ENCODE measurements around the gene GFPT2. TPM values are rescaled to one million over a fixed set of nuclear protein-coding genes. Genes with fewer than 3 reads are reported as not detected.

The GFPT2 gene
- total RNA-seq: 13.6 TPM

DNA sequence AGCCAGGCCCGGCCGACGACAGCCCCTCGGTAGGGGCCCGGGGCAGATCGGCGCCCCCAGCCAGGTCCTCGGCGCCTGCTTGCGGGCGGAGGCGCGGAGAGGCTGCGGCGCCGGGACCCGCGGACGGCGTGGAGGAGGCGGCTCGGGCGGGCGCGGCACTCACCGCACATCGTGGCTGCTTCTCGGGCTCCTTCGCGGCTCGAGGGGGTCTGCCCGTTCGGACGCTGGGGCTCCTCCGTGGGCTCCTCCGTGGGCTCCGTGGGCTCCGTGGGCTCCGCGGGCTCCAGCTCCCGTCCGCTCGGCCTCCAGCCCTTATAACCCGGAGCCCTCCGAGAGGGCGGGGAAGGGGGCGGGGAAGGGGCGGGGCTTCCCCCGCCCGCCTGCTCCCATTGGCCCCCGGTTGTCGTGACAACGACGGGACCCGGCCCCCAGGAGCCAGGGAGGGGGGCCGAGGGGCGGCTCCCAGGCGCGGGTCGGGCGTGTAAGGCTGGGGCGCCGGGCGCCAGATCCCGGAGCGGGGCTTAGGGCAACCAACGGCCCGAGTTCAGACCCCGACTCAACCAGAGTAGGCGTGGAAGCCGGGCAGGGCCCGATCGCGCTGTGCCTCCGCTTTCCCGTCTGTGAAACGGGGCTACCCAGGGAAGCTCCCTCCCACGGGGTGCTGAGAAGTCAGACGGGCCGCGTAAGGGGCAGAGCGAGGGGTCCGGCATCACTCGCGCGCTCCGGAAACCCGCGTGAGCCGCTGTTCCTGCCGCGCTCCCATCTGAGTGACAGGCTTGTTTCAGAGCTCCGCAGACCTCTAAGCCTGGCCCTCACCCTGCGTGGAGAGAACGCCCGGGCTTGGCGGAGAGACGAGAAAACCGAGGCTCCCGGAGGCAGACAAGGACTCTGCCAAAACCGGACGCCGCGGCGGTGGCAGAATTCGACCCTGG is at the start of gene GFPT2:
GFPT2 (minus strand) TSS at position 289 of the 932 bp plus-strand sequence; CDS start at position 170, 119 bp downstream.
- DNase-seq: peak; percentile 92

DNA sequence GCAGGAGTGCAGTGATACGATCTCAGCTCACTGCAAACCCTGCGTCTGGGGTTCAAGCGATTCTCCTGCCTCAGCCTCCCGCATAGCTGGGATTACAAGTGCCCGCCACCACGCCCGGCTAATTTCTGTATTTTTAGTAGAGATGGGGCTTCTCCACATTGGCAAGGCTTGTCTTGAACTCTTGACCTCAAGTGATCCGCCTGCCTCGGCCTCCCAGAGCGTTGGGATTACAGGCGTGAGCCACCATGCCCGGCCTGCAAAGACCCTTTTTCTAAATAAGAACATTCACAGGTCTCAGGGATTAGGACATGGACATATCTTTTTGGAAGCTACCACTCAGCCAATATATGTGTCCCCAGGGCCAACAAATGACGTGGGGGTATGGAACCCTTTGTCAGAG is 49.6 kb upstream of the GFPT2 start:
- no peak for DNase-seq

DNA sequence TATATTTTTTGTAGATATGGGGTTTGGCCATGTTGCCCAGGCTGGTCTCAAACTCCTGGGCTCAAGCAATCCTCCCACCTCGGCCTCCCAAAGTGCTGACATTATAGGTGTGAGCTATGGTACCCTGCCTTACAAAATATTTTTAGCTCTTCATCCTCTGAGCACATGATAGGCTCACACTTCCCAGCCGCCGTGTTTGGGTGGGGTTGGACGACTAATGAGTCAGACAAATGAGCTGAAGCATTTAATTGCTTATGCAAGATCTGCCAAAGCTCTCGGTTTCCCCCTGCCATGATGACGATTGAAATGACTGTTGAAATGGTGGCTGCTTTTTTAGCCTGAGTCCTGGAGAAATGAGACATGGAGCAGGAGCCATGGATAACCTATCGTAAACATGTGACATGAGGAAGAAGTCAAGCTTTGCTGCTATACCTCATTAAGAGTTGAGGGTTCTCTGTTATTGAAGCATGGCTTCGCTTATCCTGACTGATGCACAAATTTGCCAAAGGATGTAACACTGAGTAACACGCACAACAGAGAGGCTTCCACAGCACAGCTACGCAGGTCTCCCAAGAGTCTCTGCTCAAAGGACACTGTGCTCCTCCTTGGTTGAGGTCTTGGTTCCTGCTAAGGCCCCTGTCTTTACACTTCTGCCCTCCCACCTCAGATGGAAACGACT is 48.2 kb upstream of the GFPT2 start:
- DNase-seq: no peak

DNA sequence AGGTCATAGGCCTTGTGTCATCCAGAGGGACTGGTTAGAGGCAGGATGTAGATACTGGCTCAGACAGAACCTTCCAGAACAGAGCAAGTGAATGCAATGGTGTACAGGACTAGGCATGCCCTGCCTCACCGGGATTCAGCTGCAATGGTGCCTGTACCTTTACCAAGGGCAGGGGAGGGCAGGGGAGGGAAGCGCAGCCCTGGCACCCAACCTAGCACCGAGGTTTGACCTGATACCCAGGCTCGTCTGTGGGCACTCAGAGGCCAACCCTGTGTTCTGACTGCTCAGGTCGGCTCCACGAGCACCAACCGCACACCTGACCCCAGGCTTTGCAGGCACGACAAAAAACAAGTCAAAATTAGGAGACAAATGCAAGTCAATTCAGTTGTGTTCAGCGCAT is 47.3 kb upstream of the GFPT2 start:
- DNase-seq: no peak

DNA sequence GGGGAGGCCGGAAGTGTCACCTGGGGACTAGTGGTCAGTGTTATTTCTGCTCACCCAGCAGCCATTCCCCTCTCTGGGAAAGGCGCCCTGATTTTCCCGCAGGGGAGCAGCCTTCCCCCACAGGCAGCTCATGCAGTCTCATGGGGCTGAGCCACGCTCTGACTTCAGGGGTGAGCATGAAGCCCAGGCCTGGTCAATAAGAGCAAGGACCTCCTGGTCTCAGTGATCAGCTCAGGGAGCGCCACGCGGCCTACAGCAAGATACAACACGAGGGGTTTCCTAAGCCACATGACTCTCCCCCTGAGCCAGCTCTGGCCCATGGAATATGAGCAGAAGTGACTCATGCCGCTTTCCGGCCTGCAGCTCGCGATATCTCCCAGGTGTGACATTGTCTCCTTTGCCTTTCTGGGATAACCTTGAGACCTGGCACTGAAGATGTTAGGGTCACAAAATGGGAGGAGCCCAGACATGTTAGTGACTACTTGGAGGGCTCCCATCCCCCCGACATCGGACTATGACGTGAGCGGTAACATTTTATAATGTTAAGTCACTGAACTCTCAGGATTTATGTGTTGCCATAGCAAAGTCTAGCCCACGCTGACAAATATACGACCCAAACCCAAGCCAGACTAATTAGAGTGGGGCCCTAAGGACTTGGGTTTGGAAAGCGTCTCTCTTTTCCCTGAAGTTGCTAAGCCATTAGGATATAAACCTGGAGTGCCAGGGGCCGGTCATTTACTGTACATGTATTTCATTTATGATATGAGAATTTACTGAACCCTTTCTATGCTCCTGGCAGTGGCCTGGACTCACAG is 46.5 kb upstream of the GFPT2 start:
- no peak for DNase-seq

DNA sequence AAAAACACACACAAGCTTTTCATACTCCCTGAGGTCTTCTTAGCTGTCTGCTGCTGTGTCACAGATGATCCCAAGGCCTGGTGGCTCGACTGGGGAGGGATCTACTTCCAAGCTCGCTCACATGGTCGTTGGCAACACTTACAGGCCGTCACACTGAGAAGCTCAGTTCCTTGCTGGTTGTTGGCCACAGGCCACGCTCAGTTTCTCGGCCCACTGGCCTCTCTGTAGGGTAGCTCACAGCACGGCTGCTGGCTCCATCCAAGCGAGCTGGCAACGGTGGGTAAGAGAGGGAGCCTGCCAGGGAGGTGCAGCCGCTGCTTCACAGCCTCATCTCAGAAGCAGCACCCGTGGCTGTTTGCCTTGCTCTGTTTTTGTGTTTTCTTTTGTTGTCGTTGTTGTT is 43.8 kb upstream of the GFPT2 start:
- DNase-seq: no peak

DNA sequence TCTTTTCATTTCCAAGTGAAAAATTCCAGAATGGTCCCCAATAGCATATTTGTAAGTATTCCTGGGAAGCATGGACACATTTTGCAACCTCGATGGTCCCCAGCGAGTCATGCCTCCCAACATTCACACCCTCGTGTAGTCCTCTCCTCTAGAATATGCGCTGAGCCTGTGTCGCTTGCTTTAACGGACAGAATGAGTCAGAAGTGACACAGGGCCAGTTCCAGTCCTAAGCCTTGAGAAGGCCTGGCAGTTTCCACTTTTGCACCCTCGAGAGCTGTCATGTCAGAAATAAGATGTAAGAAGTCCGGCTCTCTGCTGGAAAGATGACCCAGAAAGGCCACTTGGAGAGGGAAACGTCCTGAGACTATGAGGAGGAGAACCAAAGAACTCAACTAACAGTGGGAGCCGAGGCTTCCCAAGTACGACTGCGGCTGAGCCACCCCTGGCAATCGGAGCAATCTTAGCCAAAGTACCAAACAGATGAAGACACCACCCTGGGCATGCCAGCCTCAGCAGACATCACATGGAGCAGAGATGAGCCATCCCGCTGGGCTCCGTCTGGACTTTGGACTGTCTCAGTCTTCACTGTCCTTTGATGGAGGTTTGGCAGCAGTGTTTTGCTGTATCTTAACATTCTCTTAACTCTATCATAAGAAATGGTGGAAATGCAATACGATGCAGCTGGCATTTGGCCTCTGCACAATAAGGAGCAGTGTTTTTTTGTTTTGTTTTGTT is 42.6 kb upstream of the GFPT2 start:
- no peak for DNase-seq

DNA sequence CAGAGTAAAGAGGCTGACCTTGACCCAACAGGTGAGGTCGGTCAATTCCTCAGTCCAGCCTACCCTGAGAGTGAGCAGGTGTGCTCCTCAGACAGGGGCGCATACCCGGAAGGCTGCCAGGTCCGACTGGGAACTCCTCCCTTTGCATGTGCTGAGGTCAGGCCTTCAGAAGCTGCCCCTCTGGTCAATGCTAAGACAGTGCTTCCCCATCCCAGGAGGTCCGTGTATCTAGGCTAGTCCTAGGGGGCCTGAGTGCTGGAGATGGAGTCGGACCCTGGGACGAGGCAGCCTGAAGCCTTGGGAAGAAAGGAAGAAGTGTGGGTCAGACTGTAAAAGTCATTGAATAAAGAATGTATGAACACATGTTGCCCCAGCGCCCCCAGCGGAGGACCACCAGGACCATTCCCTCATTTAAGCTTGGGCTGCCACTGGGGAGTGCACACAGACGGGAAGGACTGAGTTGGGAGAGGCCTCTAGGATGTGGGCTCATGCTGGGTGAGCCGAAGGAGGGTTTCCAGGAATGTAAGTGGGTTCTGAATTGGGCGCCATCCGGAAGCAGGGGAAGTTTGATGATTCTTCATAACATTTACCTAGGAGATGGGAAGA is 41.0 kb upstream of the GFPT2 start:
- no peak for DNase-seq

DNA sequence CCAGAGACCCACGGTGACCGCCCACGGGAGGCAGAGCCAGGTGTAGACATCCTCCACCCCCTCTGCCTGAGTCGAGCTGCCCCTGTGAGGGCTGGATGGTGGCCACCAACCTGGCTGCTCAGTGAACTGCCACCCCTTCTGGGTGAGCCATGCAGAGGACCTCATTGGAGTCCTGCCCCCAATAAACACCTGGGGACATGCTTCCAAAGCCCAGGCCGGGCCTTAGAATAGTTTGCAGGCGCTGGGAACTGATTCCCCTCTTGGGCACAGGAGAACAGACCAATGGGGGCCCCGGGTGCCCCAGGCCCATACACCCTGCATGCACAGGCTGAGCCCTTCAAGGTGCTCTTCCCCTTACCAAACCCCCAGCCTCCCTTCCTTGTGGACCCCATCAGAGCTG is 38.1 kb upstream of the GFPT2 start:
- no peak for DNase-seq

DNA sequence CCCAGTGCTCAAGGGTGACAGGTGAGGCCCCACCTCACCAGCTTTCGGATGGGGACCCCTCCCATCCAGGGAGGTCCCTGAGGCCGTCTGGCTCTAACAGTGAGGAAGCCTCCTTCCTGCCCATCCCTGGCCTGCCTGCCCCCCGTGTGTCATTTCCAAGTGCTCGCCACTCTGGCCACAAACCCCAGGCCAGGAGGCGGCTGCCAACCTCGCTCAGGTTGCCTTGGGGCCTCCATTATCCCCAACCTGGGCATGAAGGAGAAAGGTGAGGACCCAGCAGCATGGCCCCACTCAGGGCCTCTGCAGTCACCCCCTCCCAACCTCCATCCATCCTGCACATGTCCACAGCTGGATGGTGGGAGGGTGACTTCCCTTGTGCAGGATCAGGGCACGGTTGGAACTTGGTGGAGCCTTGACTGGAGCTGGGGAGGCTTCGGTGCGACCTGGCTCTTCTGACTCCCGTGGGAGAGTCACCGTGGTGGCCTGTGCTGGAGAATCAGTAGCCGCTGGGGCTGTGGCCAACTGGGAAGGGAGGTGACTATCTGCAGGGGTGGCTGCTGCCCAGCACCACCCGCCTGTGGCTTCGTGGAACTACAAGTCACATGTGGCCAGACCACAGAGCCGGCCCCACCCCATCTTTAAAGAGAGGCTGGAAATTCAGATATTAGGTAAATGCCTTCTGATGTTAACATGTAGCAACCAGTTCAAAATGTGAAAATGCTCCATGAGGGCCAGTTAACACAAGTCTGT is 37.5 kb upstream of the GFPT2 start:
- no peak for DNase-seq

DNA sequence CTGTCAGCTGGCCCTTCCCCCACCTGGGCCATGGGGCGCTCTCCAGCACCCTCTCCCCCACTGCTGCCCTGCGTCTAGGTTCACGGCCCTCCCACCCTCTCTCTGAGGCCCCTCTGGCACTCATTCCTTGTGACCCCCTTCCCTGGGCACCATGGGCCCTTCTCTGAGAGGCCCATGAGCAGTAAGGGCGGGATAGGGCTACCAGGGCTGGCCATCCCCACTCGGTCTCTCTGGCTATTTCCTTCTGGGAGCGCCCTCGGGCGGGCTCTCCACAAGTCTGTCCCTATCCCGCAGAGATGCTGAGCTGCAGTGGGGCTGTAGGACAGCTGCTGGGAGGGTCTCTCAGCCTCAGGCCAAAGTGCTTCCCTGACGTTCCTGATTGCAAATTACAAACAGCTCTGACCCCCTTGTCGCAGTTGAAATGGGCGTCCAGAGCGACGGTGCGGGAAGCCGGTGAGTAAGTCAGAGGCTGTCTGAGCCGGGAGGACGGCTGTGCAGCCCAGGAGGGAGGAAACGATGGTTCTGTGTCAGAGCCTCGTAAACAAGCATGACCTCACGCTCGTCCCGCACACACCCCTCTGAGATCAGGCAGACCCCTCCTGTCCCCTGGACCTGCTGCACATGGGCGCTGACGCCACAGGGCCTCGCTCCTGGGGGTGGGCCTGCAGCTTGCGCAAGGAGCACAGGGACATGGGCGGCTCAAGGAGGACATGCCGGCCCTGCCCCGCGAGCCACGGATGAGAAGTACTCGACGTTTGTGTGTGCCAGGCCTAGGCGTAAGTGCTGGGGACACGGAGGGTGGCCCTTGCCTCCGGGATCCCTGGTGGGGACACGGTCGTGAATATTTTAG is 36.3 kb upstream of the GFPT2 start:
- no peak for DNase-seq

DNA sequence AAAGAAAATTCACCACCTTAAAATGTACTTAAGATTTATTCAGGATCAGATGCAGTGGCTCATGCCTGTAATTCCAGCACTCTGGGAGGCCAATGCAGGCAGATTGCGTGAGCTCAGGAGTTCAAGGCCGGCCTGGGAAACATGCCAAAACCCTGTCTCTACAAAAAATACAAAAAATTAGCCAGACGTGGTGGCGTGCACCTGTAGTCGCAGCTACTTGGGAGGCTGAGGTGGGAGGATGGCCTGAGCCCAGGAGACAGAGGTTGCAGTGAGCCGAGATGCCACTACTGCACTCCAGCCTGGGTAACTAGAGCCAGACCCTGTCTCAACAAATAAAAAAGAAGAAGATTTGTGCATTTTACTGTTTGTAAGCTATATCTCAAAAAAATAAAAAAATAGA is 34.7 kb upstream of the GFPT2 start:
- DNase-seq: no peak

DNA sequence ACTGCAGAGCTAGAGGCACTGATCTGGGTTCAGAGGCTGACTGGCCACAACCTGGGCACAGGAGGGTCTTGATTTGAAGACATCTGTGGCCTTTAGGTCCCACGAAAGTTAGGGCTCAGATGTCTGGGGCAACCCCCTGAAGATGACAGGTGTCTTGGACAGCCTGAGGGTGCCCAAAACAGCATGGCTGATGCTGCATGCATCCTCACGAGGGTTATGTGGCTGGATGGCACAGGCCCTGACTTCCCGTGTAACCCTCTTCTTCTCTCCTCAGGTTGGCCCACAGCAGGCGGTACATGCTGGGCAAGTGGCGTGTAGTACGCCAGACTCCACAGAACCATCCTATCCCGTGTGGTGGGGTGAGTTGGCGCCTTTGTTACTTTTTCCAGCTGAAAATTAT is 29.8 kb upstream of the GFPT2 start:
- DNase-seq: no peak

DNA sequence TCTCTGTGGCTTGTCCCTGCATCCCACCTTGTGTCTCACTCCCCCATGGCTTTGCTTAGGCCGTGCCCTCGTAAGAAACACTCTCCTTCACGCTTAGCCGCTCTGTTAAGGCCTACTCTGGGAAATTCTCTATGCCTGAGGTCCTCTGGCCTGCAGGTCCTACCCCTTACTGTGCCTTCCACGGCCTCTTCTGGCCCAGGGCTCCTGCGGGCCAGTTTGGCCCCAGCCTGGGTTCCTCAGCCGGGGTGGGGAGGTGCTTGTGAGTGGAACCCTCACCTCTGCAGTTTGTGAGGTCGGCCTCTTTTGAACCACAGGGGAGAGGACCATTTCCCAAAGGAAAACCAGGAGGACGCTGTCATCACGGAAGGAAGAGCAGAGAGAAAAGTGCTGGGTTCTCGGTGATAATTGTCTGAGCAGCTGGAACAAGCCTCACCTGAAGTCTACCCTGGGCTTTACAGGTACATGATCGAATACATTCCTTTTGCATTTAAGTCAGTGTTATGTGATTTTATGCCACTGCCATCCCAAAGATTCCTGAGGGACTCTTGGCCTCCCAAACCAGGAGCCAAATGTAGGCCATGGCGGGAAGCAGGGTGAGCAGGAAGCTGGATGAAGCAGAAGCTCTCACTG is 28.8 kb upstream of the GFPT2 start:
- no peak for DNase-seq

DNA sequence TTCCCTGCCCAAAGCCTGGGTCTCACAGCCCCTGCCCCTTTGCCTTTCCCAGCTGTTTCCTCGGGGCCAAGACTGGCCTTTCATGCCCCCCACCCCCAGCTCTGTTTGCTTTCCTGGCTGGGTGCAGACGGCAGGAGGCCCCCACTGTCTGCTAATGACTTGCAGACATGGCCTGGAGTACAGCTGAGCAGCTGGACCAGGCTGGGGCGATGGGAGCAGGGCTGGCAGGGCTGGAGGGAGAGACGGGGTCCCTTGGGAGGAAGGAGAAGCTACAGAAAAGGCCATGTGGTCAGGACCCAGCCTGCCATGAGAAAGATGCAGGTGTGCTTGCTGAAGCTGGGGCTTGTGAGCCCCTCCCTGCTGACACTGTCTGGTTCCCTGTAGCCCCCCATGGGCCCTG is 28.3 kb upstream of the GFPT2 start:
- DNase-seq: no peak

DNA sequence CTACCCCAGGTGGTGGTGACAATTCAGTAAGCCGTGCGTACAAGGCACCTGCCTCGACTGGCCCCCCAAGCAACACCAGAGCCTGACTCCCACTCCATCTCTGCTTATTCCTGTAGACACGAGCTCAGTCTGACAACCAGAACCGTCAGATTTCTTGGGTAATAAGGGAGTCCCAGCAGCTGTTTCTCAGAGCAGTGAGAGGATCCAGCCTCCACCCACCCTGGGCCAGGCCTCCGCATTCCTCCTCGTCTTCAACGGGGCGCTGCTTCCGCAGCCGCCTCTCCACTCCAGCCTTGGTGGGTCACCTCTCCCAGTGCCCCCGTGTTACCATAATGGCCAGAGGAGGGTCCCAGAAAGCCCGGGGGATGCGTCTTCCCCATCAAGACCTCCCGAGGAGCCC is 27.7 kb upstream of the GFPT2 start:
- peak; percentile 38 for DNase-seq

DNA sequence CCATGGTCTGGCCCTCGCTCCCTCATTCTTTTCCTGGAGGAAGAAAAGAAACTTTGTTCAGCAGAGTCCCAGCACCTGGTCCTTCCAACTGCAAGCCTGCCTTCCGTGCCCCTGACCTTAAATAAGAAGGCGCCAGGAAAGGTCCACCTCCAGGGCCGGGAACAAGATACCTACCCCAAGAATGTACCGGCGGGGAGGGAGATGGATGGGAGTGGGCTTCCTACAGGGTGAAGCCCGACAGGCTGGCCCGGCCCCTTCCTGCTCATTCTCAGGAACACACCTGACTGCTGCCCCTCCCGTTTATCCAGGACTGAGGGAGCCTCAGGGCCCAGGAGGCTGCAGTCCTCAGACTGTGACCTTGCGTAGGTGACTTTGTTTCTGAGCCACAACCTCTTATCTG is 27.3 kb upstream of the GFPT2 start:
- DNase-seq: no peak

DNA sequence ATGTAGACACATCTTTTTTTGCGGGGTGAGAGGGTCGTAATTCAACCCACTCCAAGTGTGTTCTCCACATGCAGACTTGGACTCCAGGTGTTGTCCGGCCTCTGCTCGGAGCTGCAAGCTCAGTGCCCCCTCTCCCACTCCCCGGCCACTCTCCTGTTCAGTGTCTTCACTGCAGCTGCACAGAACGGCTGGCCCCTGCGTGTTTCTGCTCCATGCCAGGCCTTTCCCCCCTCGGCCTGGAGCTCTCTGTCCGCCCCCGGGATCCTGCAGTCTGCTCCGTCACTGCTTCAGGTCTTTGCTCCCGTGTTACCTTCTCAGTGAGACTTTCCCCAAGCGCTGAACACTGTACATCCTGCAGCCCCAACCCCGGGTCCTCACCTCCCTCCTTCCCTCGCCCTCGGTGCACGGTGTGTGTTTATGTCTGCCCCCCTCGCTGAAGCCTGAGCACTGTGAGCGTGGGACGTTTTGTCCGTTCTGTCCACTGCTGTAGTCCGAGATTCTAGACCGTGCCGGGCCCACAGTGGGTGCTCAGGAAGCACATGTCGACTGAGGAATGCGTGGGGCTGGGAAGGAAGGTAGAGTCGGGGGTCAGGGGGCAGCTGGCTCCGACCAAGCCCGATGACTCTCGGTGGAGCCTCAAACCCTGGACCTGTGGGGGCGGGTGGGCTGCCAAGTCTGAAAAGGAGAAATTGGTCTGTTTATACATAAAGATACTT is 26.4 kb upstream of the GFPT2 start:
- DNase-seq: no peak
